Body of pancreas (tissue), 4 donors: ENCODE data around the gene GPS1. TPM values are rescaled to one million over a fixed set of nuclear protein-coding genes. Genes with fewer than 3 reads are reported as not detected.

ENCODE experiments used
- ATAC-seq: fragments of 150-250 bp; one replicate; pipeline ENCODE4 v1.9.1; 2016
- DNase-seq, 4 donors: peaks; one replicate each; pipeline ENCODE4 v3.0.0-alpha.2; 2019
- H3K27ac ChIP-seq, 4 donors: fragments of 200-600 bp; sonication (generic); 1 replicate in 3 of 4; 2 replicates in 1 of 4; pipeline versions ENCODE4 v1.5.1 to v1.6.1; 2016 to 2019; ENCODE audit warnings: mild to moderate bottlenecking in 1 of 4, mixed read lengths in 1 of 4, moderate library complexity in 1 of 4
- H3K27me3 ChIP-seq, 2 donors: fragments of 200-600 bp; sonication (generic); one replicate each; pipeline ENCODE4 v1.6.0; 2016; ENCODE audit warnings: mild to moderate bottlenecking in 1 of 2
- H3K36me3 ChIP-seq, 2 donors: fragments of 200-600 bp; sonication (generic); replicated peaks in 1 of 2; 2 replicates each; pipeline ENCODE4 v1.5.1; 2016; ENCODE audit warnings: low read depth in 2 of 2; ENCODE audit not compliant: insufficient read depth in 1 of 2
- H3K4me1 ChIP-seq: fragments of 200-600 bp; sonication (generic); one replicate; pipeline ENCODE4 v1.6.0; 2016
- H3K4me3 ChIP-seq, 2 donors: fragments of 200-600 bp; sonication (generic); 1 replicate in 1 of 2; 2 replicates in 1 of 2; pipeline ENCODE4 v1.5.1; 2016 to 2019
- H3K9me3 ChIP-seq, 3 donors: fragments of 200-600 bp; sonication (generic); 1 replicate in 2 of 3; 2 replicates in 1 of 3; pipeline ENCODE4 v1.5.1; 2016
- POLR2A ChIP-seq, 3 donors: fragments of 450-650 bp; IDR thresholded peaks; one replicate each; pipeline ENCODE4 v1.6.1; 2016; ENCODE audit warnings: antibody characterized with exemption in 3 of 3, mild to moderate bottlenecking in 2 of 3
- WGBS, 2 donors: methylation state at CpG; one replicate each; pipeline ENCODE4 v1.1.5; 2017; 5-methylcytosine and 5-hydroxymethylcytosine counted together
- intact Hi-C: fragments of 100-400 bp; cut with DNase I; formaldehyde crosslinking; loops from one replicate; pipeline ENCODE4 v1.15.1; 2023
- total RNA-seq, 2 donors: library from RNA; depleted of rRNA; stranded (reverse); fragments of >200 nt; gene quantifications; one replicate each; pipeline ENCODE4 v1.1.0, GENCODE V29; 2016
- TF ChIP-seq, protein P1 (sequence below), 7 experiments: fragments of 450-650 bp in 4 of 7; fragments of 200-600 bp in 3 of 7; sonication (generic) in 3 of 7; IDR thresholded peaks; one replicate each; pipeline ENCODE4 v1.5.1; 2016 to 2019; ENCODE audit warnings: antibody characterized with exemption in 7 of 7

The GPS1 gene
- total RNA-seq, 2 donors from 2014 or later: 63.0 to 86.4 TPM

DNA sequence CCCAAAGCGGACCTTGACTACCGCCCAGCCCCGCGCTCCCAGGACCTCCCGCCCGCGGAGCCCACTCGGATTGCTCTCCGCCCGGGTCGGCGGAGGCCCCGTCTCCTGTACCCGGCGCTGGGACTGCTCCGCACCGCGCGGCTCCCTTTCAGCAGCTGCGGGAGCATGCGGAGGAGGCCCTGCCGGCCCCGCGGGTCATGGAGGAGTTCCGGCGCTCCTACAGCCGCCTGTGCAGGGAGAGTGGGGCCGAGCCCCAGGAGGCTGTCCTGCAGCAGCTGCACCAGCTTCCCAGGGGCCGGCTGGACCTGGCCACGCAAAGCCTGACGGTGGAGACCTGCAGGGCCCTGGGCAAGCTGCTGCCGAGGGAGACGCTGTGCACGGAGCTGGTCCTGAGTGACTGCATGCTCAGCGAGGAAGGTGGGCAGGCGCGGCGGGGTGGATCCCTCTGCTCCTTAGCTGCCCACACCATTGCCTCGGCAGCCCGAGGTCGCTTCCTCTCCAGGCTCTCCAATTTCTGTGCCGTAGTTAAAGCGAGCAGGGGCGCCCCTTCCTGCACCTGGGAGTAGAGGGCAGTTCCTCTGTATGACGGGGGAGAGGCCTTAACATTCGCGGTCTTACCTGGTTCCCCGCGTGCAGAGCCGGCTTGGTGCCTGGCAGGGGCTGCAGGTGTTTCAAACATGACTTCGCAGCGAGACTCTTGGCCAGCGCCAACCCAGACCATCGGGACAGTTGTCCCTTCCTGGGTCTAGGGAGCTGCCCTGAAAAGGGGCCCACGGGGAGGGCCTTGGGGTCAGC lies 28.1 kb upstream of the GPS1 start:
- H3K27me3 ChIP-seq: no peaks in the 10 kb centered on the region
- 2% methylated on average over 55 of the region's 55 CpGs; no CpG with 5 or more reads in 1 of the 2 donors for WGBS, 2 donors

DNA sequence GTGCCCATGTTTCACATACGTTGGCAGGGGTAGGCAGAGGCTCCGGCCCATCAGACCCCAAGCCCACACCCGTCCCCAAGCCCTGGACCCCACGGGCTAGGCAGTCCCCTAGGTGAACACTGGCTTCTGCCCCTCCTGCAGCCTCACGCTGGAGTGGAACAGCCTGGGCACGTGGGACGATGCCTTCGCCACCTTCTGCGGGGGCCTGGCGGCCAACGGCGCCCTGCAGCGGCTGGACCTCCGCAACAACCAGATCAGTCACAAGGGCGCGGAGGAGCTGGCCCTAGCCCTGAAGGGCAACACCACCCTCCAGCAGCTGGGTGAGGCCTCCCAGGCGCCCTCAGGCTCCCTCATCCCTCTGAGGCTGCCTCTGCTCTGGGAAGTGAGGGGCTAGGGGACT lies 26.8 kb upstream of the GPS1 start:
- TF ChIP-seq POLR2A (IDR thresholded peaks at IDR 0.05): no peak
- TF ChIP-seq, protein P1, sequence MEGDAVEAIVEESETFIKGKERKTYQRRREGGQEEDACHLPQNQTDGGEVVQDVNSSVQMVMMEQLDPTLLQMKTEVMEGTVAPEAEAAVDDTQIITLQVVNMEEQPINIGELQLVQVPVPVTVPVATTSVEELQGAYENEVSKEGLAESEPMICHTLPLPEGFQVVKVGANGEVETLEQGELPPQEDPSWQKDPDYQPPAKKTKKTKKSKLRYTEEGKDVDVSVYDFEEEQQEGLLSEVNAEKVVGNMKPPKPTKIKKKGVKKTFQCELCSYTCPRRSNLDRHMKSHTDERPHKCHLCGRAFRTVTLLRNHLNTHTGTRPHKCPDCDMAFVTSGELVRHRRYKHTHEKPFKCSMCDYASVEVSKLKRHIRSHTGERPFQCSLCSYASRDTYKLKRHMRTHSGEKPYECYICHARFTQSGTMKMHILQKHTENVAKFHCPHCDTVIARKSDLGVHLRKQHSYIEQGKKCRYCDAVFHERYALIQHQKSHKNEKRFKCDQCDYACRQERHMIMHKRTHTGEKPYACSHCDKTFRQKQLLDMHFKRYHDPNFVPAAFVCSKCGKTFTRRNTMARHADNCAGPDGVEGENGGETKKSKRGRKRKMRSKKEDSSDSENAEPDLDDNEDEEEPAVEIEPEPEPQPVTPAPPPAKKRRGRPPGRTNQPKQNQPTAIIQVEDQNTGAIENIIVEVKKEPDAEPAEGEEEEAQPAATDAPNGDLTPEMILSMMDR (IDR thresholded peaks at IDR 0.05): no peak
- peaks cover 39% of the 10 kb centered on the region for H3K4me1 ChIP-seq
- ATAC-seq (no peak), DNase-seq (no peak)
- 86 to 90% methylated on average over 2 to 11 of the region's 17 CpGs for WGBS, 2 donors
- H3K4me3 ChIP-seq: no peak overlapping the region
- no peaks in the 10 kb centered on the region for H3K9me3 ChIP-seq
- no peaks in the 10 kb centered on the region for H3K36me3 ChIP-seq
- intact Hi-C loops: loop anchor here (5.0 kb wide), 1 partner anchor 132 kb away; no protein-coding TSS in a partner anchor
- no peak overlapping the region for H3K27ac ChIP-seq
- H3K27me3 ChIP-seq: no peaks in the 10 kb centered on the region

More for the DNA sequence above, 28.1 kb upstream of the GPS1 start:
- Histone ChIP-seq H3K9me3 (no peaks in the 10 kb centered on the region), H3K27ac (peak overlapping the region in 2 of 4 donors; percentile 24 to 42), H3K4me3 (peak overlapping the region; percentile 78 to 83), H3K36me3 (no peaks in the 10 kb centered on the region), H3K4me1 (peaks cover 46% of the 10 kb centered on the region)
- intact Hi-C loops: no loop called here
- peak in 1 of 3 donors; percentile 31 for TF ChIP-seq POLR2A (IDR thresholded peaks at IDR 0.05)
- TF ChIP-seq, protein P1 (IDR thresholded peaks at IDR 0.05): no peak
- DNase-seq (peak in 3 of 4 donors; percentile 41 to 43 (median 42)), ATAC-seq (peak; percentile 2)

DNA sequence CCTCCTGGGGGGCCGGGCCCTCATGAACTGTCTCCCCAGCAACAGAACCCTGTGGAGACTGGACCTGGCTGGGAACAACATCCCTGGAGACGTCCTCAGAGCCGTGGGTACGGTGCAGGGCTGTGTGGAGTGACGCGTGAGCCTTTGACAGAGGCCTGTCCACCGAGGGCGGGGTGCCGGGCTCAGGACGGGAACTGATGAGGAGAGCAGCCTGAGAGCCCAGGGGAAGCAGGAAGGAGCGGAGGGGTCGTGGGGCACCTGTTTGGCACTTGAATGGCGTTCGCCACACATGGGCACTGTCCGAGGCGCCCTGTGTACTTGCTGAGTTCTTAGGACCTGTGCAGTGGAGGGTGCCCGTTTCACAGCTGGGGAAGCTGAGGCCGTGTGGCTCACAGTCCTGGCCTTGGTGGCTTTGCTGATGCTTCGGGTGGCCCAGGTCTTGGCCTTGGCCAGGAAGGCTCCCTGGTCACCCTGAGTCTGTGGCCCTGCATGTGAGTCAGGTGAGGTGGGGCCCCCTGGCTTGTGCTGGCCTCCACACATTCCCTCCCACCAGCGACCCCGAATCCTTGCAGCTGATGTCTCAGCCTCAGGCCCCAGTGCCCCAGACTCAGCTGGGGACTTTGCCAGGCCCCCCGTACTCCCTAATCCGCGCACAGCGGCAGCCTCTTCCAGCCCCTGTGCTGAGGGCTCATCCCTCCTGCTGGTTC lies 26.1 kb upstream of the GPS1 start:
- H3K36me3 ChIP-seq: no peaks in the 10 kb centered on the region
- H3K4me1 ChIP-seq: peaks cover 41% of the 10 kb centered on the region
- no peak overlapping the region for H3K27ac ChIP-seq
- no peak for DNase-seq
- ATAC-seq: no peak
- H3K9me3 ChIP-seq: no peaks in the 10 kb centered on the region
- WGBS, 2 donors: 87 to 93% methylated on average over 21 to 25 of the region's 25 CpGs
- H3K27me3 ChIP-seq: no peaks in the 10 kb centered on the region
- H3K4me3 ChIP-seq: no peak overlapping the region
- intact Hi-C loops: loop anchor here (5.0 kb wide), 1 partner anchor 132 kb away; no protein-coding TSS in a partner anchor
- TF ChIP-seq POLR2A (IDR thresholded peaks at IDR 0.05): no peak
- TF ChIP-seq, protein P1 (IDR thresholded peaks at IDR 0.05): no peak

DNA sequence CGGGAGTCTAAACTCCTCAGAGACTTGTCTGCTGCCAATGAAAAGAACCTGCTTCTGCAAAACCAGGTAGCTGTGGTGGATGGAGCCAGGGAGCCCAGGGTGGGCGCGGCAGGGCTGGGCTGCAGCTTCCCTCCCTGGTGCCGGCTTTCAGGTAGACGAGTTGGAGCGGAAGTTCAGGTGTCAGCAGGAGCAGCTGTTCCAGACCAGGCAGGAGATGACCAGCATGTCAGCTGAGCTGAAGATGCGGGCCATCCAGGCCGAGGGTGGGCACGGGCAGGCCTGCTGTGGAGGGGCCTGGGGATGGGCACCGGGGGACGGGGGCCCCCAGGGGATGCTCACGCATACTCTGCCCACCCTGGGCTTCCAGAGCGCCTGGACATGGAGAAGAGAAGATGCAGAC lies 23.5 kb upstream of the GPS1 start:
- TF ChIP-seq, protein P1 (IDR thresholded peaks at IDR 0.05): no peak
- TF ChIP-seq POLR2A (IDR thresholded peaks at IDR 0.05): no peak
- intact Hi-C loops: loop anchor here (5.0 kb wide), 1 partner anchor 129 kb away; no protein-coding TSS in a partner anchor
- Histone ChIP-seq H3K27ac (no peak overlapping the region), H3K4me3 (no peak overlapping the region), H3K9me3 (no peaks in the 10 kb centered on the region), H3K4me1 (peaks cover 35% of the 10 kb centered on the region), H3K27me3 (no peaks in the 10 kb centered on the region), H3K36me3 (no peaks in the 10 kb centered on the region)
- no peak for DNase-seq
- WGBS, 2 donors: 93 to 100% methylated on average over 2 to 11 of the region's 13 CpGs
- no peak for ATAC-seq
